Measurements from ENCODE around the gene TOMM40L. TPM values are rescaled to one million over a fixed set of nuclear protein-coding genes. Genes with fewer than 3 reads are reported as not detected.
A peak's percentile ranks its signal among the peaks of the same experiment; 100 is the strongest.

The TOMM40L gene
- total and polyA plus RNA-seq, 9 donors: 2.4 to 15.2 (median 7.5) TPM

DNA sequence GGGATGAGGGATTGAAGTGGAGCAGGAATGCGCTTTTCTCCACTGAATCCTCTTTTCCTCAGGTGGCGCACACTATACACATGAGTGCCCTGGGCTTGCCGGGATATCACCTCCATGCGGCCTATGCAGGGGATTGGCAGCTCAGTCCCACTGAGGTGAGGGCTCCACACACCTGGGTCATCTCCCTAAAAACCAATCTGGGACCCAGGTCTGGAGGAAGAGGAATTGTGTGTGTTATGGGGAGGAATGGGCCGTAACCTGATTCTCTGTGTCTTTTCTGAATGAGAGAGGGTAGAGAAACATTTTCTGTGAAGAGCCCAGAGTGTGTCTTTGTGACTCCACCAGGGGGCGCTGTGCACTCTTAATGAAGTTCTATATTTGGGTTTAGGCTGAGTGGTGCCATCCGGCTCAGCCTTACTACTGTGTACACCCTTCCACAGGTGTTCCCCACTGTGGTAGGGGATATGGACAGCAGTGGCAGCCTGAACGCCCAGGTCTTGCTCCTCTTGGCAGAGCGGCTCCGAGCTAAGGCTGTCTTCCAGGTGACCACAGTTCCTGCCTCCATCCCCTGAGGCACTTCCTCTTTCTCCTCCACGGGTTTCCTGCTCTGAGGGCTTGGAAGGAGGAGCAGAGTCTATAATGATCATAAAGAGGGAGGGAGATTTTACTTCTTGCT is 1.5 kb downstream of the TOMM40L start:
- Histone ChIP-seq H3K27me3 (no peaks in the 10 kb centered on the region), H3K4me3 (no peak overlapping the region)

DNA sequence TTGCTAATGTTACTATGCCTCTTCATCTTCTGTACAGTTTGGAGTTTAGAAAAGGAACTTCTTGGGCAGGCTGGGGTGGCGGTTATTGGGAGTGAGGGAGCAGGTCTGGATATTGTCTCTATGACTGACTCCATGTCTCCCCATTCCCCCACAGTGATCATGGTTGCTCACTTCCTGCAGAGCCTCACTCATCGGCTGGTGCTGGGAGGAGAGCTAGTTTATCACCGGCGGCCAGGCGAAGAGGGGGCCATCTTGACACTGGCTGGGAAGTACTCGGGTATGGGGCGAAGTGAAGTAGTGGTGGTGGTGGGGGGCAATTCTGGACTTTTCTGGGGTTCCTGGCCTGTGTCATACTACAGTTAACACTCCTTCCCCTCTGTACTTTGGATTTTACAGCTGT is 2.2 kb downstream of the TOMM40L start:
- no peak for DNase-seq
- H3K4me3 ChIP-seq: no peak overlapping the region

More for the DNA sequence above, 1.5 kb downstream of the TOMM40L start:
- DNase-seq: peak; percentile 84 to 91 (median 90)
- Histone ChIP-seq H3K27ac (peak overlapping the region in 1 of 2 donors; percentile 13), H3K9me3 (no peaks in the 10 kb centered on the region), H3K4me1 (ENCODE audit: insufficient read depth) (peaks cover 5% of the 10 kb centered on the region), H3K36me3 (no peaks in the 10 kb centered on the region)
- TF ChIP-seq, protein P1, sequence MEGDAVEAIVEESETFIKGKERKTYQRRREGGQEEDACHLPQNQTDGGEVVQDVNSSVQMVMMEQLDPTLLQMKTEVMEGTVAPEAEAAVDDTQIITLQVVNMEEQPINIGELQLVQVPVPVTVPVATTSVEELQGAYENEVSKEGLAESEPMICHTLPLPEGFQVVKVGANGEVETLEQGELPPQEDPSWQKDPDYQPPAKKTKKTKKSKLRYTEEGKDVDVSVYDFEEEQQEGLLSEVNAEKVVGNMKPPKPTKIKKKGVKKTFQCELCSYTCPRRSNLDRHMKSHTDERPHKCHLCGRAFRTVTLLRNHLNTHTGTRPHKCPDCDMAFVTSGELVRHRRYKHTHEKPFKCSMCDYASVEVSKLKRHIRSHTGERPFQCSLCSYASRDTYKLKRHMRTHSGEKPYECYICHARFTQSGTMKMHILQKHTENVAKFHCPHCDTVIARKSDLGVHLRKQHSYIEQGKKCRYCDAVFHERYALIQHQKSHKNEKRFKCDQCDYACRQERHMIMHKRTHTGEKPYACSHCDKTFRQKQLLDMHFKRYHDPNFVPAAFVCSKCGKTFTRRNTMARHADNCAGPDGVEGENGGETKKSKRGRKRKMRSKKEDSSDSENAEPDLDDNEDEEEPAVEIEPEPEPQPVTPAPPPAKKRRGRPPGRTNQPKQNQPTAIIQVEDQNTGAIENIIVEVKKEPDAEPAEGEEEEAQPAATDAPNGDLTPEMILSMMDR (IDR thresholded peaks at IDR 0.05): peak; percentile 78 to 84 (median 81)
- TF ChIP-seq POLR2A (IDR thresholded peaks at IDR 0.05) (no peak), EP300 (IDR thresholded peaks at IDR 0.05) (no peak)
- WGBS, 3 donors: 37 to 42% (median 40%) methylated on average over 11 of the region's 11 CpGs
- intact Hi-C loops (cut with DNase I): loop anchor here in 3 of 4 donors (5.0 to 10.0 kb wide), 4 partner anchors 35 to 157 kb away; partner anchors contain the start of gene MPZ (in 1 of the 3)

DNA sequence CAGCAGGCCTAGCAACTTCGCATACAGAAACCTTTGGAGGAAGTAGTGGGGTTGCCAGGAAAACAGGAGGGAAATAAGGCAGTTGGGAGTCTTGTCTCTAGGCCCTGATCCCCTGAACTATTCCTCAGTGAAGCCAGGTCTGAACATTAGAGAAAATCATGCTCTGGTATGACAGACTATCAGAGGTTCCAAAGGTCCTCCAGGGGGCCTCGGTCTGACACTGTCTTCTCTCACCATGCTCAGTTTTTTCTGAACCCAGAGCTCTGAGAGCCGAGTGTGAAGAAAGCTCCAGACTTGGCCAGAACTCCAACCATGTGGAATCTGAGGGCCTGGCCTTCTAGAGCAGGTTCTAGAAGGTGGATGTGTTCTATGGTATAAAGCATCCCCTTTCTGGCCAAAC is 4.0 kb downstream of the TOMM40L start:
- intact Hi-C loops (cut with DNase I): loop anchor here in 3 of 4 donors (2.0 to 10.0 kb wide), 5 partner anchors 38 to 155 kb away; partner anchors contain the start of gene MPZ (in 1 of the 3)
- no peaks in the 10 kb centered on the region for H3K36me3 ChIP-seq
- no peak overlapping the region for H3K4me3 ChIP-seq
- peaks cover 5% of the 10 kb centered on the region for H3K4me1 ChIP-seq (ENCODE audit: insufficient read depth)
- H3K27me3 ChIP-seq: no peaks in the 10 kb centered on the region
- no peak overlapping the region for H3K27ac ChIP-seq
- TF ChIP-seq POLR2A (IDR thresholded peaks at IDR 0.05): no peak
- no peak for TF ChIP-seq EP300 (IDR thresholded peaks at IDR 0.05)
- TF ChIP-seq, protein P1 (IDR thresholded peaks at IDR 0.05): no peak
- WGBS, 3 donors: 52 to 62% (median 56%) methylated on average over 3 of the region's 3 CpGs
- no peaks in the 10 kb centered on the region for H3K9me3 ChIP-seq
- no peak for DNase-seq

More for the DNA sequence above, 2.2 kb downstream of the TOMM40L start:
- H3K36me3 ChIP-seq: no peaks in the 10 kb centered on the region
- H3K27ac ChIP-seq: no peak overlapping the region
- no peaks in the 10 kb centered on the region for H3K9me3 ChIP-seq
- H3K4me1 ChIP-seq (ENCODE audit: insufficient read depth): peaks cover 5% of the 10 kb centered on the region
- H3K27me3 ChIP-seq: no peaks in the 10 kb centered on the region
- TF ChIP-seq POLR2A (IDR thresholded peaks at IDR 0.05): no peak
- TF ChIP-seq, protein P1 (IDR thresholded peaks at IDR 0.05): no peak
- no peak for TF ChIP-seq EP300 (IDR thresholded peaks at IDR 0.05)
- intact Hi-C loops (cut with DNase I): loop anchor here in 3 of 4 donors (2.0 to 10.0 kb wide), 5 partner anchors 36 to 157 kb away; partner anchors contain the start of gene MPZ (in 1 of the 3)
- WGBS, 3 donors: 90 to 94% (median 92%) methylated on average over 7 of the region's 7 CpGs

DNA sequence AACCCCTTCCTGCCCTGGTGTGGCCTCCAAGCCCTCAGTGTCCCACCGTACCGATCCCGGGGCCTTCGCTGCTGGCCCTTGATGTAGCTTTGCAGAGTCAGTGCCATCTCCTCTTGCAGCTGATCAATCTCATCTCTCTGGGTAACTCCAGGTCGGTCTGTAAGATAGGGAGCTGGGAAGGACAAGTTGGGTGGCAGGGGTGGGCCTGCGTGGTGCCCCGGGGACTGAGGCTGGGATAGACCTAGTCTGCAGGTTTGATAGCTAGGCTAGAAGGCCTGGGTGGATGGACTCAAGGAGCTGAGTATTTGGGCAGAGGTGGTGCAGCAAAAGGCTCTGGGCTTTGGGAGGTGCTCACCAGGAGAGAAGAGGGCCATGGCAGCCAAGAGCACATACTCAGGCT is 4.9 kb downstream of the TOMM40L start:
- Histone ChIP-seq H3K27me3 (no peaks in the 10 kb centered on the region), H3K4me1 (ENCODE audit: insufficient read depth) (peaks cover 5% of the 10 kb centered on the region), H3K9me3 (no peaks in the 10 kb centered on the region), H3K27ac (no peak overlapping the region), H3K4me3 (no peak overlapping the region), H3K36me3 (no peaks in the 10 kb centered on the region)
- intact Hi-C loops (cut with DNase I): no loop called here
- no peak for DNase-seq
- TF ChIP-seq, protein P1 (IDR thresholded peaks at IDR 0.05): no peak
- no peak for TF ChIP-seq POLR2A (IDR thresholded peaks at IDR 0.05)
- TF ChIP-seq EP300 (IDR thresholded peaks at IDR 0.05): no peak
- WGBS, 3 donors: 91 to 98% (median 94%) methylated on average over 7 of the region's 7 CpGs

Data from ovary (tissue), 9 donors.